Neural cell (in vitro differentiated cells): ENCODE data around the gene MYL7. TPM values are rescaled to one million over a fixed set of nuclear protein-coding genes. Genes with fewer than 3 reads are reported as not detected.

ENCODE experiments used
- H2AFZ ChIP-seq: fragments of 200-600, 300-800 bp; sonication (generic), shearing (Covaris generic); 2 replicates; pipeline ENCODE4 v1.6.0; 2014; ENCODE audit warnings: low read depth, mild to moderate bottlenecking, antibody characterized with exemption, low read length, moderate library complexity
- H3F3A ChIP-seq: fragments of 200-600 bp; shearing (Covaris generic); 2 replicates; pipeline ENCODE4 v1.6.1; 2016; ENCODE audit warnings: mild to moderate bottlenecking, moderate library complexity, mixed read lengths, antibody characterized with exemption, low read length; ENCODE audit not compliant: insufficient read depth, poor library complexity, severe bottlenecking
- H3K27ac ChIP-seq: fragments of 200-600, 300-800 bp; sonication (generic), shearing (Covaris generic); 2 replicates; pipeline ENCODE4 v1.5.1; 2014; ENCODE audit warnings: mild to moderate bottlenecking, low read length, moderate library complexity
- H3K27me3 ChIP-seq: fragments of 300-800, 200-600 bp; sonication (generic), shearing (Covaris generic); 2 replicates; pipeline ENCODE4 v1.6.0; 2014; ENCODE audit warnings: mild to moderate bottlenecking, low read depth, low read length, moderate library complexity; ENCODE audit not compliant: insufficient read depth
- H3K36me3 ChIP-seq: fragments of 300-800, 200-600 bp; sonication (generic), shearing (Covaris generic); 2 replicates; pipeline ENCODE4 v1.5.1; 2014; ENCODE audit warnings: mild to moderate bottlenecking, antibody characterized with exemption, low read length, moderate library complexity; ENCODE audit not compliant: insufficient read depth
- H3K4me2 ChIP-seq: fragments of 300-800, 200-600 bp; sonication (generic), shearing (Covaris generic); 2 replicates; pipeline ENCODE4 v1.6.0; 2014; ENCODE audit warnings: mild to moderate bottlenecking, low read length
- H3K4me3 ChIP-seq: fragments of 300-800, 200-600 bp; sonication (generic), shearing (Covaris generic); 2 replicates; pipeline ENCODE4 v1.5.1; 2014; ENCODE audit warnings: mild to moderate bottlenecking, low read length, moderate library complexity
- H3K79me2 ChIP-seq: fragments of 200-600 bp; shearing (Covaris generic); replicated peaks from 2 replicates; pipeline ENCODE4 v1.6.0; 2014; ENCODE audit warnings: mild to moderate bottlenecking, low read length, moderate library complexity; ENCODE audit not compliant: insufficient read depth
- H3K9ac ChIP-seq: fragments of 300-800, 200-600 bp; sonication (generic), shearing (Covaris generic); 2 replicates; pipeline ENCODE4 v1.6.1; 2016; ENCODE audit warnings: mild to moderate bottlenecking, low read length, mixed read lengths
- H3K9me2 ChIP-seq: fragments of 200-600 bp; shearing (Covaris generic); 2 replicates; pipeline ENCODE4 v1.6.1; 2016; ENCODE audit warnings: mild to moderate bottlenecking, low read length, mixed read lengths; ENCODE audit not compliant: insufficient read depth
- H3K9me3 ChIP-seq: fragments of 200-600, 300-800 bp; sonication (generic), shearing (Covaris generic); 2 replicates; pipeline ENCODE4 v1.6.1; 2016; ENCODE audit warnings: mild to moderate bottlenecking, mixed run types, low read length, moderate library complexity, mixed read lengths
- H4K20me1 ChIP-seq: fragments of 200-600 bp; shearing (Covaris generic); 2 replicates; pipeline ENCODE4 v1.6.1; 2016; ENCODE audit warnings: mild to moderate bottlenecking, mixed run types; ENCODE audit not compliant: insufficient read depth
- EP300 ChIP-seq: fragments of 450-650 bp; conservative IDR thresholded peaks from 2 replicates; pipeline ENCODE4 v1.6.1; 2014; ENCODE audit warnings: antibody characterized with exemption, mild to moderate bottlenecking, moderate library complexity; ENCODE audit not compliant: poor library complexity, severe bottlenecking
- EZH2 ChIP-seq: fragments of 200-600, 300-800 bp; shearing (Covaris generic), sonication (generic); IDR thresholded peaks from 2 replicates; pipeline ENCODE4 v1.6.1; 2014; ENCODE audit warnings: antibody characterized with exemption, low read length, borderline replicate concordance, mild to moderate bottlenecking; ENCODE audit not compliant: insufficient read depth, poor library complexity, severe bottlenecking
- MXI1 ChIP-seq: fragments of 450-650 bp; conservative IDR thresholded peaks from 2 replicates; pipeline ENCODE4 v1.6.1; 2014; ENCODE audit warnings: antibody characterized with exemption, mild to moderate bottlenecking; ENCODE audit not compliant: poor library complexity, severe bottlenecking
- POLR2AphosphoS5 ChIP-seq: IDR thresholded peaks from 2 replicates; pipeline ENCODE4 v1.6.1; 2012
- RAD21 ChIP-seq: fragments of 450-650 bp; conservative IDR thresholded peaks from 2 replicates; pipeline ENCODE4 v1.6.1; 2014; ENCODE audit warnings: antibody characterized with exemption, mild to moderate bottlenecking, moderate library complexity
- SMC3 ChIP-seq: fragments of 450-650 bp; conservative IDR thresholded peaks from 2 replicates; pipeline ENCODE4 v1.6.1; 2014; ENCODE audit warnings: antibody characterized with exemption, mild to moderate bottlenecking, moderate library complexity; ENCODE audit not compliant: poor library complexity
- TAF1 ChIP-seq: IDR thresholded peaks from 2 replicates; pipeline ENCODE4 v1.6.1; 2012; ENCODE audit warnings: low read depth
- polyA plus RNA-seq: library from polyadenylated mRNA; depleted of rRNA; stranded (reverse); fragments of >200 nt; gene quantifications from 2 replicates; pipeline ENCODE4 v1.2.3, GENCODE V29; 2014
- TF ChIP-seq, protein P1 (sequence below): IDR thresholded peaks from 2 replicates; pipeline ENCODE4 v1.6.1; 2012; ENCODE audit warnings: borderline replicate concordance
- TF ChIP-seq, protein P2 (sequence below): fragments of 450-650 bp; IDR thresholded peaks from 2 replicates; pipeline ENCODE4 v1.5.1; 2014; ENCODE audit warnings: antibody characterized with exemption, mild to moderate bottlenecking, moderate library complexity; ENCODE audit not compliant: poor library complexity, severe bottlenecking

Gene MYL7
- polyA plus RNA-seq, 1 donor from 2014 or later, result 0.76 TPM

DNA sequence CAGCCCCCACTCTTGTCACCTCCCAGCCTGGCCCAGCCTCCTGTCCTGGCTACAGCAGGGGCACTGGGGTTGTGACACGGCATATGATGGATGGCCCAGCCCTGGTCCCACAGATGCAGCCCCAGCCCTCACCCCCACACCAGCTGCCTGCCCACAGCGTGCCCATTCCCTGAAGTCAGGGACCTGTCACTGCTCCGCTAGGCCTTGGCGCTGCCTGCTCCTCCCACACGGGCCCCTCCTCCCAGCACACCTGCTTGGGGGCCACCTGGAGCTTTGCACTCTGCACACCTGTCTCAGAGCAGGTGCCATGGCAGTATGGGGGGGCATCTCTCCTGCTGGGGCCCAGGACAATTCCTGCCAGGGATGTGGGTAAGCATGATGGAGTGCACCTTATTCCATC is 44.6 kb upstream of the MYL7 start:
- no peaks in the 10 kb centered on the region for H3K9me3 ChIP-seq
- H3K27me3 ChIP-seq, result no peaks in the 10 kb centered on the region
- H3K27ac ChIP-seq, result no peak overlapping the region

DNA sequence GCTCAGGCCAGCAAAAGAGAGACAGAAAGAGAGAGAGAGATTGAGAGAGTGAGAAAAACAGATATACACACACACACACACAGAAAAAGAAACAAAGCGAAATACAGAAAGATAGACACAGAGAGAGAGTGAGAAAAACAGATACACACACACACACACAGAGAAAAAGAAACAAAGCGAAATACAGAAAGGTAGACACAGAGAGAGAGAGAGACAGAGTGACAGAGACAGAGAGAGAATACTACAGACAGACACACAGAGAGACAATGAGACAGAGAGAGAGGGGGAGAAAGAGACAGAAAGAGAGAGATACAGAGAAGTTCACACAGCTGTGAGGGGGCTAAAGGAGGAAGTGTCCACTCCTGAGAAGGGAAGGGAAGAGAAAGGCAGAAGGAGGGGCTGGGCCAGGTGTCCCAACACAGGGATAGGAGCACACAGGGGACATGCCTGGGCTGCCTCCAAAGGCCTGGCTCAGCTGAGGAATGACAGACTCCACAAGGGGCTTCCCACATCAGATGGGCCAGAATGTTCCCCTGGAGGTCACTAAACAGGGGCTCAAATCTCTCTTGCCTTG is 43.8 kb upstream of the MYL7 start:
- H3K9me2 ChIP-seq, result no peaks in the 10 kb centered on the region
- H3K79me2 ChIP-seq, result no peaks in the 10 kb centered on the region
- no peak overlapping the region for H2AFZ ChIP-seq
- H3K36me3 ChIP-seq, result no peaks in the 10 kb centered on the region
- no peaks in the 10 kb centered on the region for H4K20me1 ChIP-seq
- H3K4me3 ChIP-seq, result no peak overlapping the region
- H3K9ac ChIP-seq, result no peak overlapping the region
- H3K27ac ChIP-seq, result no peak overlapping the region
- H3K27me3 ChIP-seq, result no peaks in the 10 kb centered on the region
- TF ChIP-seq MXI1 (no peak), TAF1 (no peak), RAD21 (no peak), EP300 (no peak), EZH2 (no peak), SMC3 (no peak), POLR2AphosphoS5 (no peak)
- TF ChIP-seq, protein P1, sequence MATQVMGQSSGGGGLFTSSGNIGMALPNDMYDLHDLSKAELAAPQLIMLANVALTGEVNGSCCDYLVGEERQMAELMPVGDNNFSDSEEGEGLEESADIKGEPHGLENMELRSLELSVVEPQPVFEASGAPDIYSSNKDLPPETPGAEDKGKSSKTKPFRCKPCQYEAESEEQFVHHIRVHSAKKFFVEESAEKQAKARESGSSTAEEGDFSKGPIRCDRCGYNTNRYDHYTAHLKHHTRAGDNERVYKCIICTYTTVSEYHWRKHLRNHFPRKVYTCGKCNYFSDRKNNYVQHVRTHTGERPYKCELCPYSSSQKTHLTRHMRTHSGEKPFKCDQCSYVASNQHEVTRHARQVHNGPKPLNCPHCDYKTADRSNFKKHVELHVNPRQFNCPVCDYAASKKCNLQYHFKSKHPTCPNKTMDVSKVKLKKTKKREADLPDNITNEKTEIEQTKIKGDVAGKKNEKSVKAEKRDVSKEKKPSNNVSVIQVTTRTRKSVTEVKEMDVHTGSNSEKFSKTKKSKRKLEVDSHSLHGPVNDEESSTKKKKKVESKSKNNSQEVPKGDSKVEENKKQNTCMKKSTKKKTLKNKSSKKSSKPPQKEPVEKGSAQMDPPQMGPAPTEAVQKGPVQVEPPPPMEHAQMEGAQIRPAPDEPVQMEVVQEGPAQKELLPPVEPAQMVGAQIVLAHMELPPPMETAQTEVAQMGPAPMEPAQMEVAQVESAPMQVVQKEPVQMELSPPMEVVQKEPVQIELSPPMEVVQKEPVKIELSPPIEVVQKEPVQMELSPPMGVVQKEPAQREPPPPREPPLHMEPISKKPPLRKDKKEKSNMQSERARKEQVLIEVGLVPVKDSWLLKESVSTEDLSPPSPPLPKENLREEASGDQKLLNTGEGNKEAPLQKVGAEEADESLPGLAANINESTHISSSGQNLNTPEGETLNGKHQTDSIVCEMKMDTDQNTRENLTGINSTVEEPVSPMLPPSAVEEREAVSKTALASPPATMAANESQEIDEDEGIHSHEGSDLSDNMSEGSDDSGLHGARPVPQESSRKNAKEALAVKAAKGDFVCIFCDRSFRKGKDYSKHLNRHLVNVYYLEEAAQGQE, result no peak
- TF ChIP-seq, protein P2, sequence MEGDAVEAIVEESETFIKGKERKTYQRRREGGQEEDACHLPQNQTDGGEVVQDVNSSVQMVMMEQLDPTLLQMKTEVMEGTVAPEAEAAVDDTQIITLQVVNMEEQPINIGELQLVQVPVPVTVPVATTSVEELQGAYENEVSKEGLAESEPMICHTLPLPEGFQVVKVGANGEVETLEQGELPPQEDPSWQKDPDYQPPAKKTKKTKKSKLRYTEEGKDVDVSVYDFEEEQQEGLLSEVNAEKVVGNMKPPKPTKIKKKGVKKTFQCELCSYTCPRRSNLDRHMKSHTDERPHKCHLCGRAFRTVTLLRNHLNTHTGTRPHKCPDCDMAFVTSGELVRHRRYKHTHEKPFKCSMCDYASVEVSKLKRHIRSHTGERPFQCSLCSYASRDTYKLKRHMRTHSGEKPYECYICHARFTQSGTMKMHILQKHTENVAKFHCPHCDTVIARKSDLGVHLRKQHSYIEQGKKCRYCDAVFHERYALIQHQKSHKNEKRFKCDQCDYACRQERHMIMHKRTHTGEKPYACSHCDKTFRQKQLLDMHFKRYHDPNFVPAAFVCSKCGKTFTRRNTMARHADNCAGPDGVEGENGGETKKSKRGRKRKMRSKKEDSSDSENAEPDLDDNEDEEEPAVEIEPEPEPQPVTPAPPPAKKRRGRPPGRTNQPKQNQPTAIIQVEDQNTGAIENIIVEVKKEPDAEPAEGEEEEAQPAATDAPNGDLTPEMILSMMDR, result no peak
- no peaks in the 10 kb centered on the region for H3K9me3 ChIP-seq
- H3F3A ChIP-seq, result no peaks in the 10 kb centered on the region
- no peak overlapping the region for H3K4me2 ChIP-seq

More for the DNA sequence above, 44.6 kb upstream of the MYL7 start:
- Histone ChIP-seq H3K4me2 (no peak overlapping the region), H2AFZ (no peak overlapping the region), H3F3A (no peaks in the 10 kb centered on the region), H4K20me1 (no peaks in the 10 kb centered on the region), H3K36me3 (no peaks in the 10 kb centered on the region), H3K9ac (no peak overlapping the region), H3K79me2 (no peaks in the 10 kb centered on the region), H3K9me2 (no peaks in the 10 kb centered on the region), H3K4me3 (no peak overlapping the region)
- TF ChIP-seq SMC3 (no peak), EZH2 (no peak), TAF1 (no peak), MXI1 (no peak), RAD21 (no peak), POLR2AphosphoS5 (no peak), EP300 (no peak)
- TF ChIP-seq, protein P1, result no peak
- TF ChIP-seq, protein P2, result no peak
